HCT116 (cell line): ENCODE data around the gene OSBPL10. TPM values are rescaled to one million over a fixed set of nuclear protein-coding genes. Genes with fewer than 3 reads are reported as not detected.

Experiments
- ATAC-seq: fragments of 200-7000 bp; cut with Tn5 transposase; 2 replicates; pipeline ENCODE4 v1.9.1; 2020; ENCODE audit warnings: mild to moderate bottlenecking, moderate library complexity
- BruUV-seq: library from RNA; stranded (reverse); fragments of 400-500 nt; replicated peaks from 2 replicates; lab custom pipeline; 2021; lab: Mats Ljungman, UMichigan
- CTCF ChIA-PET: fragments of 300-600 bp; sonication (Branson Sonifier 250); formaldehyde crosslinking; loops from one replicate; lab custom pipeline; 2021; ENCODE audit warnings: antibody characterized with exemption; lab: Charles Lee
- POLR2A ChIA-PET: fragments of 300-600, 350-600 bp; sonication (Branson Sonifier 250); formaldehyde crosslinking; loops from one replicate; lab custom pipeline; 2021; ENCODE audit warnings: antibody characterized with exemption; lab: Charles Lee
- RAD21 ChIA-PET, 2 experiments: fragments of 300-600 bp; sonication (Branson Sonifier 250); formaldehyde crosslinking; loops; one replicate each; lab custom pipeline; 2023; ENCODE audit warnings: low total read pairs in 2 of 2; ENCODE audit not compliant: uncharacterized antibody in 2 of 2, unreplicated experiment in 2 of 2, low non-redundant PET in 1 of 2; lab: Charles Lee
- DNase-seq: peaks from one replicate; pipeline ENCODE4 v3.0.0-alpha.2; 2010; ENCODE audit warnings: low read depth, low spot score
- H2AFZ ChIP-seq: fragments of 200-600 bp; shearing (Covaris generic), sonication (generic); 2 replicates; pipeline ENCODE4 v1.6.1; 2017; ENCODE audit warnings: low read depth, mixed run types, mixed read lengths, antibody characterized with exemption, low read length; ENCODE audit not compliant: poor library complexity, severe bottlenecking
- H3K27ac ChIP-seq: 2 replicates; pipeline ENCODE4 v1.5.1; 2012; ENCODE audit warnings: low read depth, low read length
- H3K27me3 ChIP-seq: fragments of 200-600 bp; sonication (generic); 2 replicates; pipeline ENCODE4 v1.6.1; 2016; ENCODE audit warnings: mixed run types, low read length, mixed read lengths; ENCODE audit not compliant: insufficient read depth
- H3K36me3 ChIP-seq, 2 experiments: fragments of 200-500 bp in 1 of 2; fragments of 200-600 bp in 1 of 2; sonication (Bioruptor generic) in 1 of 2; sonication (generic) in 1 of 2; 2 replicates each; pipeline versions ENCODE4 v1.5.1 to v1.6.1; 2014 to 2016; ENCODE audit warnings: low read length in 2 of 2, inconsistent platforms in 1 of 2, mixed read lengths in 1 of 2, mixed run types in 1 of 2; ENCODE audit not compliant: insufficient read depth in 2 of 2, control insufficient read depth in 1 of 2
- H3K4me1 ChIP-seq, 2 experiments: fragments of 200-600 bp in 1 of 2; sonication (generic) in 1 of 2; 2 replicates each; pipeline versions ENCODE4 v1.5.1 to v1.6.1; 2012 to 2017; ENCODE audit warnings: low read length in 2 of 2, inconsistent platforms in 1 of 2, mild to moderate bottlenecking in 1 of 2, mixed read lengths in 1 of 2, mixed run types in 1 of 2, moderate library complexity in 1 of 2; ENCODE audit not compliant: insufficient read depth in 2 of 2, control insufficient read depth in 1 of 2
- H3K4me2 ChIP-seq: fragments of 200-600 bp; sonication (generic); 2 replicates; pipeline ENCODE4 v1.6.1; 2017; ENCODE audit warnings: mixed run types, low read length, mixed read lengths
- H3K4me3 ChIP-seq, 2 experiments: fragments of 200-600 bp in 1 of 2; sonication (generic) in 1 of 2; replicated peaks in 1 of 2; 2 replicates each; pipeline ENCODE4 v1.5.1; 2011 to 2016; ENCODE audit warnings: low read length in 2 of 2, control low read depth in 1 of 2, low read depth in 1 of 2, mild to moderate bottlenecking in 1 of 2, mixed read lengths in 1 of 2, mixed run types in 1 of 2
- H3K79me2 ChIP-seq: fragments of 200-600 bp; sonication (generic); 2 replicates; pipeline ENCODE4 v1.6.1; 2017; ENCODE audit warnings: mild to moderate bottlenecking, mixed run types, low read length, moderate library complexity, mixed read lengths; ENCODE audit not compliant: insufficient read depth
- H3K9ac ChIP-seq: fragments of 200-600 bp; sonication (generic); 2 replicates; pipeline ENCODE4 v1.6.1; 2016; ENCODE audit warnings: low read length, mixed read lengths
- H3K9me2 ChIP-seq: fragments of 200-600 bp; sonication (generic), shearing (Covaris generic); 2 replicates; pipeline ENCODE4 v1.6.1; 2017; ENCODE audit warnings: mixed run types, mild to moderate bottlenecking, moderate library complexity; ENCODE audit not compliant: insufficient read depth
- H3K9me3 ChIP-seq, 2 experiments: fragments of 200-500 bp in 1 of 2; fragments of 200-600 bp in 1 of 2; sonication (Bioruptor generic) in 1 of 2; sonication (generic) in 1 of 2; 2 replicates each; pipeline ENCODE4 v1.6.1; 2014 to 2017; ENCODE audit warnings: low read length in 2 of 2, mixed read lengths in 2 of 2, inconsistent platforms in 1 of 2, low read depth in 1 of 2, mild to moderate bottlenecking in 1 of 2, mixed run types in 1 of 2, moderate library complexity in 1 of 2; ENCODE audit not compliant: control insufficient read depth in 1 of 2, insufficient read depth in 1 of 2
- H4K20me1 ChIP-seq: fragments of 200-600 bp; sonication (generic), shearing (Covaris generic); 2 replicates; pipeline ENCODE4 v1.6.1; 2017; ENCODE audit warnings: mixed run types, mild to moderate bottlenecking, moderate library complexity; ENCODE audit not compliant: insufficient read depth
- CEBPB ChIP-seq: IDR thresholded peaks from 2 replicates; pipeline ENCODE4 v1.6.1; 2012; ENCODE audit warnings: low read depth
- EZH2 ChIP-seq: fragments of 200-600 bp; sonication (generic); IDR thresholded peaks from 2 replicates; pipeline ENCODE4 v1.6.1; 2017; ENCODE audit warnings: antibody characterized with exemption, mixed run types
- EZH2phosphoT487 ChIP-seq: fragments of 200-600 bp; IDR thresholded peaks from 2 replicates; pipeline ENCODE4 v1.6.1; 2018; ENCODE audit warnings: antibody characterized with exemption, borderline replicate concordance
- JUND ChIP-seq: IDR thresholded peaks from 2 replicates; pipeline ENCODE4 v1.6.1; 2012
- SP1 ChIP-seq: IDR thresholded peaks from 2 replicates; pipeline ENCODE4 v1.6.1; 2012; ENCODE audit warnings: low read depth
- SRF ChIP-seq: IDR thresholded peaks from 2 replicates; pipeline ENCODE4 v1.6.1; 2012; ENCODE audit warnings: low read depth
- TCF7L2 ChIP-seq: IDR thresholded peaks from 2 replicates; pipeline ENCODE4 v1.7.0; 2011; ENCODE audit warnings: borderline replicate concordance, inconsistent platforms; ENCODE audit not compliant: insufficient read depth, insufficient read length; ENCODE audit errors: extremely low read depth
- ZNF274 ChIP-seq: fragments of 200-500 bp; sonication (Bioruptor generic); IDR thresholded peaks from 2 replicates; pipeline ENCODE4 v1.6.1; 2014; ENCODE audit warnings: mild to moderate bottlenecking, low read depth, low read length, inconsistent platforms
- intact Hi-C: fragments of 100-400 bp; cut with micrococcal nuclease; formaldehyde crosslinking; loops from 2 replicates; pipeline ENCODE4 v1.10.0; 2022
- total RNA-seq: library from RNA; stranded (reverse); gene quantifications from one replicate; pipeline ENCODE4 v1.2.1, GENCODE V29; 2021; ENCODE audit not compliant: unreplicated experiment
- TF ChIP-seq, protein P1 (sequence below): IDR thresholded peaks from 2 replicates; pipeline ENCODE4 v1.6.1; 2012; ENCODE audit warnings: low read depth

OSBPL10 gene
- total RNA-seq, 1 experiment from 2014 or later = 25.8 TPM

DNA sequence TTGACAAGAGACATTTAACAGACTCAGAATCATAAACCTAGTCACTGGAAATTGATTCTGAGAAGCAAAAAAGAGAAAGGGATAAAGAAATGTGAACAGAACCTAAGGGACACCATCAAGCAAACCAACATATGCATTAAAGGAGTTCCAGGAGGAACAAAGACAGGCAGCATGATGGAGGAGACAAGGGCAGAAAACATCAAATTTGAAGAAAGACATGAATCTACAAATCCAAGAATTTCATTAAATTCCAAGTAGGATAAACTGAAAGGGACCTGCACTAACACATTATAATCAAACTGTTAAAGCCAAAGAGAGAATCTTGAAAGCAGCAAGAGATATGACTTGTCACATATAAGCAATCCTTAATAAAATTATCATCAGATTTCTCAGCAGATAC is 326.1 kb downstream of the OSBPL10 start:
- Histone ChIP-seq H3K4me3 (no peak overlapping the region), H3K79me2 (no peaks in the 10 kb centered on the region), H3K4me1 (no peaks in the 10 kb centered on the region), H3K9me2 (no peaks in the 10 kb centered on the region), H2AFZ (no peak overlapping the region), H3K27me3 (no peaks in the 10 kb centered on the region), H3K9ac (no peak overlapping the region), H3K4me2 (no peak overlapping the region), H3K9me3 (peaks cover 0 to 11% of the 10 kb centered on the region in 2 experiments; a peak in 1 of 4 replicates), H3K27ac (no peak overlapping the region), H4K20me1 (no peaks in the 10 kb centered on the region), H3K36me3 (no peaks in the 10 kb centered on the region)
- ChIA-PET CTCF (no interaction called here), POLR2A (no interaction called here), RAD21 (no interaction called here)
- BruUV-seq = no TSS peak
- intact Hi-C loops = no loop called here
- DNase-seq (no peak), ATAC-seq (no peak)
- TF ChIP-seq CEBPB (no peak), TCF7L2 (no peak), SRF (no peak), SP1 (no peak), ZNF274 (no peak), EZH2 (no peak), JUND (no peak), EZH2phosphoT487 (no peak)
- TF ChIP-seq, protein P1, sequence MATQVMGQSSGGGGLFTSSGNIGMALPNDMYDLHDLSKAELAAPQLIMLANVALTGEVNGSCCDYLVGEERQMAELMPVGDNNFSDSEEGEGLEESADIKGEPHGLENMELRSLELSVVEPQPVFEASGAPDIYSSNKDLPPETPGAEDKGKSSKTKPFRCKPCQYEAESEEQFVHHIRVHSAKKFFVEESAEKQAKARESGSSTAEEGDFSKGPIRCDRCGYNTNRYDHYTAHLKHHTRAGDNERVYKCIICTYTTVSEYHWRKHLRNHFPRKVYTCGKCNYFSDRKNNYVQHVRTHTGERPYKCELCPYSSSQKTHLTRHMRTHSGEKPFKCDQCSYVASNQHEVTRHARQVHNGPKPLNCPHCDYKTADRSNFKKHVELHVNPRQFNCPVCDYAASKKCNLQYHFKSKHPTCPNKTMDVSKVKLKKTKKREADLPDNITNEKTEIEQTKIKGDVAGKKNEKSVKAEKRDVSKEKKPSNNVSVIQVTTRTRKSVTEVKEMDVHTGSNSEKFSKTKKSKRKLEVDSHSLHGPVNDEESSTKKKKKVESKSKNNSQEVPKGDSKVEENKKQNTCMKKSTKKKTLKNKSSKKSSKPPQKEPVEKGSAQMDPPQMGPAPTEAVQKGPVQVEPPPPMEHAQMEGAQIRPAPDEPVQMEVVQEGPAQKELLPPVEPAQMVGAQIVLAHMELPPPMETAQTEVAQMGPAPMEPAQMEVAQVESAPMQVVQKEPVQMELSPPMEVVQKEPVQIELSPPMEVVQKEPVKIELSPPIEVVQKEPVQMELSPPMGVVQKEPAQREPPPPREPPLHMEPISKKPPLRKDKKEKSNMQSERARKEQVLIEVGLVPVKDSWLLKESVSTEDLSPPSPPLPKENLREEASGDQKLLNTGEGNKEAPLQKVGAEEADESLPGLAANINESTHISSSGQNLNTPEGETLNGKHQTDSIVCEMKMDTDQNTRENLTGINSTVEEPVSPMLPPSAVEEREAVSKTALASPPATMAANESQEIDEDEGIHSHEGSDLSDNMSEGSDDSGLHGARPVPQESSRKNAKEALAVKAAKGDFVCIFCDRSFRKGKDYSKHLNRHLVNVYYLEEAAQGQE = no peak
